Measurements from ENCODE around the gene RMP24.
"Not testable (repeated sequence)": the region's sequence is repeated elsewhere in the genome, so short reads cannot be mapped to it uniquely, and the experiment has no call there.

RMP24 gene

DNA sequence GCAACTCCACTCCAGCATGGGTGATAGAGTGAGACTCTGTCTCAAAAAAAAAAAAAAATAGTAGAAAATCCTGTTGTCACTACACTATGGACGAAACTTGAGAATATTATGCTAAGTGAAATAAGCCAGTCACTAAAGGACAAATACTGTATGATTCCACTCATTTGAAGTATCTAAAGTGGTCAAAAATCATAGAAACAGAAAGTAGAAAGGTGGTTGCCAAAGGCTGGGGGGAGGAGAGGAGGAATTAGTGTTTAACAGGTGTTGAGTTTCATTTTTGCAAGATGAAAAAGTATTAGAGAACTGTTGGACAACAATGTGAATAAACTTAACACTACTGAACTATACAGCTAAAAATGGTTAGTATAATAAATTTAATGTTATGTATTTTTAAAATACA, 18.8 kb upstream of the RMP24 start:
- DNase-seq (ENCODE audit: low read depth, low spot score): no peak
- in situ Hi-C loops (cut with HindIII; ENCODE audit: low pct_unique_long_range_greater_than_20kb, low sequenced_read_pairs): no loop called here

DNA sequence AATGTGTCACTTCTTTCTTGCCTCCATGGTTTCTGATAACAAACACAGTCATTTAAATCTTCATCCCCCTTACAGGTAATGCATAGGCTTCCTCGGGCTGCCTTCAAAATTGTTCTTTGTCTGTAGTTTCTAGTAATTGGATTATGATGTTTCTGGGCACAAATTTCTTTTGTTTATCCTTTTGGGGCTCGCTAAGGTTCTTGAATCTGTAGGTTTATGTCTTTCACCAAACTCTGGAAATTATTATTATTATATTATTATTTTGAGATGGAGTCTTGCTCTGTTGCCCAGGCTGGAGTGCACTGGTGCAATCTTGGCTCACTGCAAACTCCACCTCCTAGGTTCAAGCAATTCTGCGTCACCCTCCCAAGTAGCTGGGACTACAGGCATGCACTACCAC, 16.3 kb upstream of the RMP24 start:
- no peak for DNase-seq (ENCODE audit: low read depth, low spot score)
- in situ Hi-C loops (cut with HindIII; ENCODE audit: low pct_unique_long_range_greater_than_20kb, low sequenced_read_pairs): no loop called here

DNA sequence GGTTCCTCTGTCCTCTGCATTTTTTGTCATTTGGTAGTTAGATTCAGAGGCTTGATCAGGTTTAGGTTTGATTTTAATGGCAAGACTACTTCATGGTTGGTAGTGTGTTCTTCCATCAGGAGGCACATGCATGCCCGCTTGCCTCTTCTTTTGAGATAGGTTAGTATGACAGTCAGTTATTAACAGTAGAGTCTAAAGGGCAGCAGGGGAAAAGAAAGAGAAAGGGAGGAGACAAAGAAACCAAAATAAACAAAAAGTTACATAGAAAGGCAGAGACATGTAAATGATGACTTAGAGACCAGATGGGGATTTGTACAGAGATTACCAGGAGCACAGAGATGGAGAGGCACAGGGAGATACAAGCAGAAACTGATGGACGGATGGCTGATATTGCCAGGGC, 10.2 kb upstream of the RMP24 start:
- DNase-seq (ENCODE audit: low read depth, low spot score): no peak
- in situ Hi-C loops (cut with HindIII; ENCODE audit: low pct_unique_long_range_greater_than_20kb, low sequenced_read_pairs): no loop called here

DNA sequence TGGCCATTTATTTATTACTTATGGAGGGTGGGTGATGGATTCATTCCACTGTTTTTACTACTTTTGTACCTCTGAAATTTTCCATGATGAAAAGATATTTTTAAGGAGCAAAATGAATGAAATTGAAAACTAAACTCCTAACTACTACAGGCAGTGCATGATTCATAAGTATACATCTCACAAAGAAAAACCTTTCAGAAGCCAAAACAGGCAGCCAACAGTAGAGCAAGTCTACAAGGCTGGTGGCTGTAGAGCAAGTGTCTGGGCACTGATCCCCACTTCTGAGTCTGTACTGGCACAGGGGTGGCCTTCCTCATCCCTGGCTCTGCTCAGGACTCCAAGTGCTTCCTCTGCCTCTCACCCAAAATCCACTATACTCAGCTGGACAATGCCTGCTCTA, 8.2 kb upstream of the RMP24 start:
- DNase-seq (ENCODE audit: low read depth, low spot score): no peak
- in situ Hi-C loops (cut with HindIII; ENCODE audit: low pct_unique_long_range_greater_than_20kb, low sequenced_read_pairs): no loop called here

DNA sequence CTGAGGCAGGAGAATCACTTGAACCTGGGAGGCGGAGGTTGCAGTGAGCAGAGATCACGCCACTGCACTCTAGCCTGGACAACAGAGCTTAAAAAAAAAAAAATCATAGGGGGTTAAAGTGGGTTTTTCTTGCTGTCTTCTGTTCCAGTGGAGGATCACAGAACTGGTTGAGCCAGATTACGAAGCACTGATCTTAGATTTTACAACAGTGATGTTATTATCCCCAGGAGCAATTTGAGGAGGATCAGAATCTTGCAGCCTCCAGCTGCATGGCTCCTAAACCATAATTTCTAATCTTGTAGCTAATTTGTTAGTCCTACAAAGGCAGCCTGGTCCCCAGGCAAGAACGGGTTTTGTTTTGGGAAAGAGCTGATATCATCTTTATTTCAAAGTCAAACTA, 4.6 kb upstream of the RMP24 start:
- in situ Hi-C loops (cut with HindIII; ENCODE audit: low pct_unique_long_range_greater_than_20kb, low sequenced_read_pairs); DNase-seq (ENCODE audit: low read depth, low spot score): not testable (repeated sequence)

DNA sequence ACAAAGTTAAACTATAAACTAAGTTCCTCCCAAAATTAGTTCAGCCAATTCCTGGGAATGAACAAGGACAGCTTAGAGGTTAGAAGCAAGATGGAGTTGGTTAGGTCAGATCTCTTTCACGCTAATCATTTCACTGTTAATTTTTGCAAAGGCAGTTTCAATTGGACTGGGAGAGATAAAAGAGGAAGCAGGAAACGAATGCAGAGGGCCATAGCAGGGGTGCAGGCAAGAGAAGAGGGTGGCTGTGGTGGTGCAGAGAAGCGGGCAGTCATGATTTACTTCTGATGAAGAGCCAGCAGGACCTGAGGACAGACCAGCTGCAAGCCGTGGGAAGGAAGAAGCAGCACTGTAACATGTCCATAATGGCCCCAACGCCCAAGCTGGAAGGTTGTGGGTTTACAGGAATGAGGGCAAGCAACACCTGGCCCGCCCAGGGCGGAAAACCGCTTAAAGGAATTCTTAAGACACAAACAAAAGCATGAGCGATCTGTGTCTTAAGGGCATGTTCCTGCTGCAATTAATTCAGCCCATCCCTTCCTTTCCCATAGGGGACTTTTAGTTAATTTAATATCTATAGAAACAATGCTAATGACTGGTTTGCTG, 4.1 kb upstream of the RMP24 start:
- DNase-seq (ENCODE audit: low read depth, low spot score): no peak
- in situ Hi-C loops (cut with HindIII; ENCODE audit: low pct_unique_long_range_greater_than_20kb, low sequenced_read_pairs): no loop called here

DNA sequence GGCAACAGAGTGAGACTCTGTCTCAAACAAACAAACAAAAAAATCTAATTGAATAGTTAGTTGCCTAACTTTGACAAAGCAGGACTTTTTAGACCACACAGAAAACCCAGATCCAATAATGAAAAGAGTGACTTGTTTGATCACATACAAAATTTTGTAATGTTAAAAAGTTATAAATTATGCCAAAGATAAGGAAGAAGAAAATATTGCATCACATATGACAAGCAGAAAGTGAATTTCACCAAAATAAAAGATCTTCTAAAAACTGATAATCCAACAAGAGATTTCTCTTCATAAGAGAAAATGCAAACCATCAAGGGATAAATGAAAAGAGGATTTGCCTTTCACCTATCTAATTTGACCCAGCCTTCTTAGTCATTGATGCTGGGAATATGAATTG, 2.8 kb upstream of the RMP24 start:
- in situ Hi-C loops (cut with HindIII; ENCODE audit: low pct_unique_long_range_greater_than_20kb, low sequenced_read_pairs): no loop called here
- no peak for DNase-seq (ENCODE audit: low read depth, low spot score)

DNA sequence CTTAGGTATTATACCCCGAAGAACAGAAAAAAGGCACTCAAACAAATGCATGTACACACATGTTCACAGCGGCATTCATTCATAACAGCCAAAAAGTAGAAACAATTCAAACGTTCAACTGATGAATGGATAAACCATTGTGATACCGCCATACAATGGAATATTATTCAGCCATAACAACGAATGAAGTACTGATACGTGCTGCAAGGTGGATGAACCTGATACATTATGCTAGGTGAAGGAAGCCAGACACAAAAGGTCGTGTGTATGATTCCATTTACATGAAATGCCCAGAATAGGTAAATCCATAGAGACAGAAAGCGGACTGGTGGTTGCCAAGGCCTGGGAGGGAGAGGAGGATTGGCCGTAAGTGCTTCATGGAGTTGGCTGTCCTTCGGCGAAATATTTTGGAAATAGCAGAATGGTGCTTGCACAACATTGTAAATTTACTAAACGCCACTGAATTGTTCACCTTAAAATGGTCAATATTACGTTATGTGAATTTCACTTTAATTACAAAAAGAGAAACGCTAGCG, 750 bp upstream of the RMP24 start:
- in situ Hi-C loops (cut with HindIII; ENCODE audit: low pct_unique_long_range_greater_than_20kb, low sequenced_read_pairs): no loop called here

DNA sequence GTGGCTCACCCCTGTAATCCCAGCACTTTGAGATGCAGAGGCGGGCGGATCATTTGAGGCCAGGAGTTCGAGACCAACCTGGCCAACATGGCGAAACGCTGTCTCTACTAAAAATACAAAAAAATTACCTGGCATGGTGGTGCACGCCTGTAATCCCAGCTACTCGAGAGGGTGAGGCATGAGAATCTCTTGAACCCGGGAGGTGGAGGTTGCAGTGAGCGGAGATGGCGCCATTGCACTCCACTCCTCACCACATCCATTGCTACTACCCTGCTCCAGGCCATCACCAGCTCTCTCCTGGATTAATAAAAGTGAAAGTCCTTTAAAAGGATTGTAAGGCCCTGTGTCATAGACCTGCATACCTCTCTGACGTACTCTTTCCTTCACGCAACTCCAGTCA, 1.2 kb downstream of the RMP24 start:
- in situ Hi-C loops (cut with HindIII; ENCODE audit: low pct_unique_long_range_greater_than_20kb, low sequenced_read_pairs): no loop called here
- DNase-seq (ENCODE audit: low read depth, low spot score): peak; percentile 50

More for the DNA sequence above, 750 bp upstream of the RMP24 start:
- no peak for DNase-seq (ENCODE audit: low read depth, low spot score)

DNA sequence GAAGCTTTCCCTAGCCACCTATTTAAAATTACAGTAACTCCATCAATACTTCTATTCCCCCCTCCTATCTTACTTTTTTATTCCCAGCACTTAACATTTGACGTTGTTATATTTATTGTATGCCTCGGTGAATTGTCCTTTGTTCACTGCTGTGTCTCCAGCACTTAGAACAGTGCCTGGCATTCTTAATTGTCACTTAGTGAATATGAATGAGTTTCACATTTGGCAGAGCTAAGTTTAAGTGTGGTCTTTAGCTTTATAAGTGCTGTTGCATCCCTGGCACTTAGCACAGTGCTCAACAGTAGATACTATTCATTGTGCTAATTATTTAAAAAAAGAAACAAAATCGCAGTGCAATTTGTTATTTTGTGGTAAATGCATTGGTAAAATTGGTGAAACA, 1.7 kb downstream of the RMP24 start:
- in situ Hi-C loops (cut with HindIII; ENCODE audit: low pct_unique_long_range_greater_than_20kb, low sequenced_read_pairs): no loop called here
- DNase-seq (ENCODE audit: low read depth, low spot score): peak; percentile 85

DNA sequence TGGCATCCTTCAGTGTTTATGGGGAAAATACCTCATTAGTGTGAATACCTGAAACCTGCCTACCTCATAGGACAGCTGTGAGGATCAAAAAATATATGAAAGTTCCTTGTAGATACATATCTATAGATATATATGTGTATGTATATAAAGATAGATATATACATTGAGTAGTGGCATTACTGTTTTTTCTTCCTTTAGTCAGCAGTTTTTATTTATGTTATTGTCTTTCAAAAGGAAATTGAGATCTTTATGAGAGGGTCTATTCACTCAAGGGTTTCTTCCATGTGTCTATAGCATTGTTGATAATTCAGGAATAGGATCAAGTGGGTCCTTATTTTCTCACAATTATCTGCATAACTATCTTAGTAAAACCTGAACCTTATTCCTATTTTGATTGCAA, 6.6 kb downstream of the RMP24 start:
- in situ Hi-C loops (cut with HindIII; ENCODE audit: low pct_unique_long_range_greater_than_20kb, low sequenced_read_pairs): no loop called here
- no peak for DNase-seq (ENCODE audit: low read depth, low spot score)

DNA sequence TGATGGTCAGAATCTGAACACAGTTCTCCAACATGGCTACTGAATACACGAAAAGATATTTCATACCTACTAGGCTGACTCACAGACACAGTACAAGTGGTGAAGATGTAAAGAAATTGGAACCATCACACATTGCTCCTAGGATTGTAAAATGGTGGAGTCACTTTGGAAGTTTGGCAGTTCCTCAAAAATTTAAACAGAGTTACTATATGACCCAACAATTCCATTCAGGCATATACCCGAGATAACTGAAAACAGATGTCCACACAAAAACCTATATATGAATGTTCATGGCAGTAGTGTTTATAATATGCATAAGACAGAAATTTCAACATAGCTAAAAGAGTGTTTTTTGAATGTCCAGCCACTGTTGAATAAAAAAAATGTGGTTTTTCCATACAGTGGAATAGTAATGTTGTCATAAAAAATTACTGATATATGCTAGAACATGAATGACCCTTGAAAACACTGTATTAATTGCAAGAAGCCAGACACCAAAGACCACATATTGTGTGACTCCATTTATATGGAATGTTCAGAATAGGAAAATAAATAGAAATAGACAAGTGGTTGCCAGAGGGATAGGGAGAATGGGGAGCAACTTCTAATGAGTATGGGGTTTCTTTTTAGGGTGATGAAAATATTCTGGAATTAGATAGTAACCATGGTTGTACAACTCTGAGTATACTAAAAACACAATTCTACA, 10.1 kb downstream of the RMP24 start:
- in situ Hi-C loops (cut with HindIII; ENCODE audit: low pct_unique_long_range_greater_than_20kb, low sequenced_read_pairs): no loop called here
- no peak for DNase-seq (ENCODE audit: low read depth, low spot score)

DNA sequence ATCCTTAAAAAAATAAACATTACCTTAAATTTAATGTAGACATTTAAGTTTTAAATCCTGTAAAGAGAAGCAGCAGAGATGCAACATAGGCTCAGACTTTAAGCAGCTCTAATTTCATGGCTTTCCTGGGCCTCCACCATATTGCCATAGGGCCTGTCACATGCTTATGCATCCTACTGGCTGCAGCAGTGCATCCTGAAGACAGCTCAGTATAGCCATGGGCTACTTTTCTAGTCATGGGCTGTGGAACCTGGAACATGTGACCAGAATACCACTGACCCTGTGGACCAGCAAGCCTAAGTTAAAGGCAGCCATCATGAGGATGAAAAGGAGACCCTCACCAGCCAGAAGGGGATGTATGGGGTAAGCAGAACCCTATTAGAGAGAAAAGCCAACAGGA, 10.7 kb downstream of the RMP24 start:
- no peak for DNase-seq (ENCODE audit: low read depth, low spot score)
- in situ Hi-C loops (cut with HindIII; ENCODE audit: low pct_unique_long_range_greater_than_20kb, low sequenced_read_pairs): no loop called here

DNA sequence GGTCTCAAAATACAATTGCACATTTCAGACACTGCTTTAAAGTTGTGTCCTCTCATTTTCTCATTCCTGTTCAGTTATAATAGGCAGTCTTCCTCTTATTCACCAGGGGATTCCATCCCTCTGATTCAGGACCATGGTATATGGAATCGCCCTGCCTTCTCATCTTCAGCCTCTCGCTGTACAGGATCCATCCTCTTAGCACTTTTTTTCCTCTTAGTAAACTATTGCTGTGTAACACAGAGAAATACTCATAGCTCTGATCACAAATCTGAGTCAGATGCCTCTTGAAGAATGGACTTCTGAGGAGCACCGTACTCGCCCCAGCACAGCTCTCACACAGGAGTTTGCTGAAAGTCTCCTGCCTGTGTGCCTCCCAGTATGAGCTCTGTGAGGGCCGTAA, 11.3 kb downstream of the RMP24 start:
- DNase-seq (ENCODE audit: low read depth, low spot score): no peak

DNA sequence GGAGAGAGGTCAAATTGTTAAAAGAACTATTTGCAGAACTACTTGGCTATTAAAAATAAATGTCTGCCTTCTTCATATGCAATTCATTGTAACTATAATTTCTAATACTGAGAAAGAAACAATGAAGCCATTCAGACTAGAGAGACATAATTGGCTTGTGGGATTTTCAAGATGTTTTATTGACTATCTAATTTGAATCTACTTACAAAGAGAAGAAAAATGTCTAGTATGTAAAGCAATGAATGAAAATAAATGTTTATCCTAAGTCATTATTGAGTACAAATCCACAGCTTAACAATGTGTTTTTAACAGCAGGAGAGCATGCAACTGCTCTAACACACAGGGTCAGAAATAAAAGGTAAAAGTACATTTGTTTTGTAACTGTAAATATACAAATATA, 19.2 kb downstream of the RMP24 start:
- DNase-seq (ENCODE audit: low read depth, low spot score): no peak
- in situ Hi-C loops (cut with HindIII; ENCODE audit: low pct_unique_long_range_greater_than_20kb, low sequenced_read_pairs): no loop called here

More for the DNA sequence above, 11.3 kb downstream of the RMP24 start:
- in situ Hi-C loops (cut with HindIII; ENCODE audit: low pct_unique_long_range_greater_than_20kb, low sequenced_read_pairs): no loop called here

DNA sequence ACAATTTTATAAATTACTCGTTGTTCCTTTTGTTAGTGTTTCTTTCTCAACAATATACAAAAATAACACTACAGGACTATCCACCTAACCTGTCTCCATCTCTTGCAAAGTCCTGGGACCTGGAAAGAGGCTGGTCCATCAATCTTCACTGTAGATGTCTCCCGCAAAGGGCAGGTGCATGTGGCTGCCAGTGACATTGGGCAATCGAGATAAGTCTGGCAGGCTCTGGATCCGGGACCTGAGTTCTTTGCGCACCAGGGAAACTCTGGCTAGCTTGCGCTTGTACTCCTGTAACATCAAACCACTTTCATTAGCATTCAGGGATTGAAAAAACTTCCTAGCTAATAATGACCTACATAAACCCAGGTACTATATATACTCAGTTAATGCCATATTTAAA, 20.5 kb downstream of the RMP24 start:
- DNase-seq (ENCODE audit: low read depth, low spot score): no peak
- in situ Hi-C loops (cut with HindIII; ENCODE audit: low pct_unique_long_range_greater_than_20kb, low sequenced_read_pairs): no loop called here

DNA sequence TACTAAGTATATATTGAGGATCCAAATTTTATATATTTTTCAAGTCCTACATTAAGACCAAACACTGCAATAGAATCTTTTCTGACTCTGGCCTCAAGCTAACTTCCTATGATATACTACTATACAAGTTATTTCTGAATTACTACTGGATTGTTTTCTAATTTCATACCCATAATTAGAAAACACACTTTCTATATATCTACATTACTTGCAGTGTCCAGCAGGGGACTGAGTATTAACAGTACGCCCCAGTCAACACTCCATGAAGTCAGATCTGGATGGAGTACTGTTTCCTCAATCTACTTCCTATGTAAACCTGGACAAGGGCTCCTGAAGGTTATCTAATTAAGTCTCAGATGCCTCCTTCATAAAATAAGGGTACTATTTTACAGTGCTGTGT, 26.5 kb downstream of the RMP24 start:
- DNase-seq (ENCODE audit: low read depth, low spot score): peak; percentile 41
- in situ Hi-C loops (cut with HindIII; ENCODE audit: low pct_unique_long_range_greater_than_20kb, low sequenced_read_pairs): no loop called here

DNA sequence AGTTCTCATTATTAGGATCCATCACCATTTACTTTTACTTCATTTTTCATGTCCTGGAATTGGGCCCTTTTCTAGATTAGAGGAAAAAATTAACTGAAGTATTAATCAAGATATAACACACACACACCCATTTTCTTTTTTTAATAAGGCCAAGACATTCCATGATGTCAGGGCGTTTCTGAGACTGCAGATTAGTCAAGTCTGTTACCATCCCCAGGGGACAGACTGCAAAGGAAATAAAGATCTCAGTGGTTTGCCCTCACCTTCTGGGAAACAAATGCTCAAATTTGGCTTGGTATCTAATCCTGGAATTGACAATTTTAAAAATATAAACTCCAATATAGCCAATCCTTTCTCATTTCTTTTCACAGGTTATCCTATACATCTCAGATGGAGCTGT, 27.4 kb downstream of the RMP24 start:
- no peak for DNase-seq (ENCODE audit: low read depth, low spot score)
- in situ Hi-C loops (cut with HindIII; ENCODE audit: low pct_unique_long_range_greater_than_20kb, low sequenced_read_pairs): no loop called here

DNA sequence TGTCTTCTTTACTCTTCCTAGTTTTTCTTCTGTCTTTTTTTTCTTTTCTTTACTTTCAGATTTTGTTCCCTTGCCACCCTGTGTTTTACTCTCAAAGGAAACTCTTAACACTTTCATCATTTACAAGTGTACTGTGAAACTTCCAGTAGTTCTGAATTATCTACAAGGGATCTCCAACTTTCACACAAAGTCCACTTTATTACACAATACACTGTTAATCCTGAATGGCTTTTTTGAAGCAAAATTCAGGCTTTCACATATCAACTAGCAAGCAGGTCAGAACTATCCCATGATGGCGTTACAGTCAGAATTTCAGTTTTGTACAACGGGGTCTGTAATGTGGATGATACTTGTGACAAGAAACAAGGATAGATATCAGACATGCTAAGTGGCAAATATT, 34.5 kb downstream of the RMP24 start:
- in situ Hi-C loops (cut with HindIII; ENCODE audit: low pct_unique_long_range_greater_than_20kb, low sequenced_read_pairs): no loop called here
- no peak for DNase-seq (ENCODE audit: low read depth, low spot score)

Measured in SK-MEL-5 (cell line).